AG09319 (cell line): ENCODE data around the gene VSIG8.

Experiments
- DNase-seq: peaks from one replicate; pipeline ENCODE4 v3.0.0-alpha.2; 2010; ENCODE audit warnings: low read depth; ENCODE audit errors: extremely low read depth
- CTCF ChIP-seq: IDR thresholded peaks from 2 replicates; pipeline ENCODE4 v1.5.1; 2011; ENCODE audit warnings: low read depth, mild to moderate bottlenecking, inconsistent platforms, low read length, moderate library complexity

The VSIG8 gene

GRCh38 chr1:159823406-159823805 is 39.1 kb downstream of the VSIG8 start:
- TF ChIP-seq CTCF, result no peak
- DNase-seq, result no peak

- DNase-seq, result no peak
- TF ChIP-seq CTCF, result no peak
Observed at GRCh38 chr1:159821171-159821867, 41.1 kb downstream of the VSIG8 start.

- DNase-seq, result no peak
- TF ChIP-seq CTCF, result no peak
Observed at GRCh38 chr1:159817276-159818041, 45.0 kb downstream of the VSIG8 start.

GRCh38 chr1:159815926-159816325 is 46.5 kb downstream of the VSIG8 start:
- TF ChIP-seq CTCF, result no peak
- DNase-seq, result no peak

- DNase-seq, result no peak
- no peak for TF ChIP-seq CTCF
Observed at GRCh38 chr1:159804924-159805323, 57.5 kb downstream of the VSIG8 start.
